Measurements from ENCODE around the gene XAB2. TPM values are rescaled to one million over a fixed set of nuclear protein-coding genes. Genes with fewer than 3 reads are reported as not detected.

XAB2 gene
- total RNA-seq, 1 donor from 2014 or later: 32.8 TPM

- Mint-ChIP-seq H3K36me3 (ENCODE audit: unreplicated experiment) (no peaks in the 10 kb centered on the region), H3K27me3 (ENCODE audit: unreplicated experiment) (peaks cover 4% of the 10 kb centered on the region), H3K27ac (ENCODE audit: unreplicated experiment) (no peak overlapping the region), H3K4me3 (ENCODE audit: unreplicated experiment) (no peak overlapping the region), H3K4me1 (ENCODE audit: low read depth, unreplicated experiment) (no peaks in the 10 kb centered on the region), H3K9me3 (ENCODE audit: unreplicated experiment) (peaks cover 2% of the 10 kb centered on the region)
- no peak for DNase-seq
- TF ChIP-seq CTCF (IDR thresholded peaks at IDR 0.05; ENCODE audit: partially characterized antibody, unreplicated experiment): no peak
These were observed 32.6 kb upstream of the XAB2 start for GRCh38 chr19:7661744-7662538.

- Mint-ChIP-seq H3K4me3 (ENCODE audit: unreplicated experiment) (no peak overlapping the region), H3K27me3 (ENCODE audit: unreplicated experiment) (peaks cover 2% of the 10 kb centered on the region), H3K36me3 (ENCODE audit: unreplicated experiment) (no peaks in the 10 kb centered on the region), H3K27ac (ENCODE audit: unreplicated experiment) (no peak overlapping the region), H3K4me1 (ENCODE audit: low read depth, unreplicated experiment) (no peaks in the 10 kb centered on the region), H3K9me3 (ENCODE audit: unreplicated experiment) (peaks cover 2% of the 10 kb centered on the region)
- no peak for DNase-seq
- TF ChIP-seq CTCF (IDR thresholded peaks at IDR 0.05; ENCODE audit: partially characterized antibody, unreplicated experiment): no peak
These were observed 28.9 kb upstream of the XAB2 start for GRCh38 chr19:7658219-7658686.

- peaks cover 5% of the 10 kb centered on the region for H3K4me1 Mint-ChIP-seq (ENCODE audit: low read depth, unreplicated experiment)
- DNase-seq: no peak
- H3K27ac Mint-ChIP-seq (ENCODE audit: unreplicated experiment): no peak overlapping the region
- H3K9me3 Mint-ChIP-seq (ENCODE audit: unreplicated experiment): peaks cover 6% of the 10 kb centered on the region
- H3K36me3 Mint-ChIP-seq (ENCODE audit: unreplicated experiment): peaks cover 4% of the 10 kb centered on the region
- no peak for TF ChIP-seq CTCF (IDR thresholded peaks at IDR 0.05; ENCODE audit: partially characterized antibody, unreplicated experiment)
- H3K27me3 Mint-ChIP-seq (ENCODE audit: unreplicated experiment): peaks cover 7% of the 10 kb centered on the region
- H3K4me3 Mint-ChIP-seq (ENCODE audit: unreplicated experiment): no peak overlapping the region
These were observed 27.9 kb upstream of the XAB2 start for GRCh38 chr19:7657131-7657751.

GRCh38 chr19:7655581-7655980 lies 26.2 kb upstream of the XAB2 start:
- no peak for TF ChIP-seq CTCF (IDR thresholded peaks at IDR 0.05; ENCODE audit: partially characterized antibody, unreplicated experiment)
- peaks cover 4% of the 10 kb centered on the region for H3K36me3 Mint-ChIP-seq (ENCODE audit: unreplicated experiment)
- peaks cover 9% of the 10 kb centered on the region for H3K27me3 Mint-ChIP-seq (ENCODE audit: unreplicated experiment)
- H3K27ac Mint-ChIP-seq (ENCODE audit: unreplicated experiment): no peak overlapping the region
- DNase-seq: no peak
- peaks cover 8% of the 10 kb centered on the region for H3K9me3 Mint-ChIP-seq (ENCODE audit: unreplicated experiment)
- H3K4me3 Mint-ChIP-seq (ENCODE audit: unreplicated experiment): no peak overlapping the region
- peaks cover 6% of the 10 kb centered on the region for H3K4me1 Mint-ChIP-seq (ENCODE audit: low read depth, unreplicated experiment)

GRCh38 chr19:7654401-7654800 lies 25.1 kb upstream of the XAB2 start:
- peaks cover 6% of the 10 kb centered on the region for H3K4me1 Mint-ChIP-seq (ENCODE audit: low read depth, unreplicated experiment)
- no peak overlapping the region for H3K4me3 Mint-ChIP-seq (ENCODE audit: unreplicated experiment)
- no peak for TF ChIP-seq CTCF (IDR thresholded peaks at IDR 0.05; ENCODE audit: partially characterized antibody, unreplicated experiment)
- H3K9me3 Mint-ChIP-seq (ENCODE audit: unreplicated experiment): peaks cover 8% of the 10 kb centered on the region
- peaks cover 4% of the 10 kb centered on the region for H3K36me3 Mint-ChIP-seq (ENCODE audit: unreplicated experiment)
- peaks cover 11% of the 10 kb centered on the region for H3K27me3 Mint-ChIP-seq (ENCODE audit: unreplicated experiment)
- no peak for DNase-seq
- H3K27ac Mint-ChIP-seq (ENCODE audit: unreplicated experiment): no peak overlapping the region
